Stimulated activated CD4-positive, alpha-beta T cell treated with anti-CD3 and anti-CD28 coated beads, TNF-alpha, amount 100 ng/mL, for 4 hours (primary cell): ENCODE results near the gene ZSCAN5A.
"Not testable (repeated sequence)": the region's sequence is repeated elsewhere in the genome, so short reads cannot be mapped to it uniquely, and the experiment has no call there.

ENCODE experiments used
- DNase-seq, 3 experiments: peaks; one replicate each; pipeline ENCODE4 v3.0.0-alpha.2; 2020; ENCODE audit warnings: low read depth in 3 of 3

Gene ZSCAN5A

DNA sequence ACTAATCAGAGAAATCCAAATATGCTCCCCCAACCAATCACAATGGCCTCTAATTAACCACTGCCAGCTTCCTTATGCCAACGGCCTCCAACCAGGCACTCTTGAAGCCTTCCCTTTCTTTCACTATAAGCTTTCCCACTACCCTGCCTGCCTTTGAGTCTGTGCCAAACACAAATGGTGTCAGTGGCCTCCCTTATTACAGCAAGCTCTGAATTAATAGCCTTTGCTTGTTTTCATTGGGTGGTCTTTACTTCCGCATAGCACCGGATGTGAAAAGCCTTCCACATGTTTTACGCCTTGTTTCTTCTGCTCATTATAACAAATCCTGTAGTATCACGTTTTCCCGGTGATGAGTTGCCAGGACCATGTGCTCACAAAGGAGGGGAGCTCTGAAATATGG is 43.5 kb downstream of the ZSCAN5A start:
- no peak for DNase-seq

GRCh38 chr19:56270676-56271075 is 44.0 kb downstream of the ZSCAN5A start:
- no peak for DNase-seq

- DNase-seq = no peak
These were observed 45.3 kb downstream of the ZSCAN5A start for GRCh38 chr19:56269348-56269747.

DNA sequence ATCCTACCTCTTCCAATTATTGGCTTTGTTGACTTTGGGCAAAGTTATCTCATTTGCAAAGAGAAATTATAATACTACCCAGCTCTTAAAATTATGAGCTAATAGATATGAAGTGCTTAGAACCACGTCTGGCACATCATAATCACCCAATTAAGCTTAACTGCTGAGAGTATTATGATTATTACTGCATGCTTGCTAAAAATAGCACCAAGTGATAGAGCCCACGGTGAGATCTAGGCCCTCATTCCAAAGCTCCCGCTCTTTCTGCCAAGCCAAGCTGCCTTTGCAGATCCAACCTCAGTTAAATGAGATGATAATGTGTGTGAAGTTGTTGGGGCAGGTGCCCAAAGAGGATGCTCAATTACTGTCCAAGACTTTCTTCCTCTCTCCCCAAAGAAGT is 48.6 kb downstream of the ZSCAN5A start:
- no peak for DNase-seq

DNA sequence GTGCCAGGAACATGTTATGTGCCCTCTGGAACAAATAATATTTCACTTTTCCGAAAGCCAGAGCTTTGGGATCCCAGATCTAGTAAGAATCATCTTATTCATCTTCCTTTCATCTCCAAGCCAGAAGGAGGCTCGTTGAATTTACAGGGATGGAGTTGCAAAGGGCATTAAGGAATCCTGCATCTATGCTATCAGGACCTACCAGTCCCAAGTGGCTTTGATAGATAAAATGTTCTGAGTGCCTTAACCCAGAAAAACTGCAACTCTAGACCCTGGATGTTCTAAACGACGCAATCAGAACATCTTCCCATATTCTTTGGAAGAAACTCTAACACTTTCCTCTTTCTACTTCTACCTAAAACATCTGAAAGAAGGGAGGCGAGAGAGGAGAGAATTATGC is 51.3 kb downstream of the ZSCAN5A start:
- DNase-seq = no peak

DNA sequence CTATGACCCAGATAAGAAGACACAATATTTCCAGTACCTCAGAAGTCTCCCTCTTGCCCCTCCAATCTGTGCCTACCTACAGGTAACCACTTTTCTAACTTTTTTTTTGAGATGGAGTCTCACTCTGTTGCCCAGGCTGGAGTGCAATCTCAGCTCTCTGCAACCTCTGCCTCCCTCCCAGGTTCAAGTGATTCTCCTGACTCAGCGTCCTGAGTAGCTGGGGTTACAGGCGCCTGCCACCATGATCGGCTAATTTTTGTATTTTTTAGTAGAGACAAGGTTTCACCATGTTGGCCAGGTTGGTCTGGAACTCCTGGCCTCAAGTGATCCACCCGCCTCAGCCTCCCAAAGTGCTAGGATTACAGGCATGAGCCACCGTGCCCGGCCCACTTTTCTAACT is 52.7 kb downstream of the ZSCAN5A start:
- not testable (repeated sequence) for DNase-seq

GRCh38 chr19:56261145-56261544 is 53.5 kb downstream of the ZSCAN5A start:
- DNase-seq = no peak

GRCh38 chr19:56258272-56258671 is 56.4 kb downstream of the ZSCAN5A start:
- no peak for DNase-seq

DNA sequence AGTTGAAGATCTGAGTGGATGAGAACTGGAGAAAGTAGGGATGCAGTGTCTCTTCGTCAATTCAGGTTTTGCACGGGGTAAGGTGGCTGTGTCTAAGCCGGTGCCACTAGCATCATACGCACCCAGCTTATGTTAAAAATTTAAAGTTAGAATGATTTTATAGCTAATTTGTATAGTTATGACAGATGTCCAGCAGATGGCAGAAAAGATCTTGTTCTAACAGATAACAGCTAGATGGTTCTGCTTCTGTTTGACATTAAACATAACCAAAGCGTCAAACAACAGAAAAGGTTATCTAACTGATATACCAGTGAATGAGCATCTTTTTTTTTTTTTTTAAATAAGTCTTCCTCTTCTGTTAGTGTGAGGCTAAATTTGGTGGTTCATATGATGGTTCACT is 60.9 kb downstream of the ZSCAN5A start:
- no peak for DNase-seq

DNA sequence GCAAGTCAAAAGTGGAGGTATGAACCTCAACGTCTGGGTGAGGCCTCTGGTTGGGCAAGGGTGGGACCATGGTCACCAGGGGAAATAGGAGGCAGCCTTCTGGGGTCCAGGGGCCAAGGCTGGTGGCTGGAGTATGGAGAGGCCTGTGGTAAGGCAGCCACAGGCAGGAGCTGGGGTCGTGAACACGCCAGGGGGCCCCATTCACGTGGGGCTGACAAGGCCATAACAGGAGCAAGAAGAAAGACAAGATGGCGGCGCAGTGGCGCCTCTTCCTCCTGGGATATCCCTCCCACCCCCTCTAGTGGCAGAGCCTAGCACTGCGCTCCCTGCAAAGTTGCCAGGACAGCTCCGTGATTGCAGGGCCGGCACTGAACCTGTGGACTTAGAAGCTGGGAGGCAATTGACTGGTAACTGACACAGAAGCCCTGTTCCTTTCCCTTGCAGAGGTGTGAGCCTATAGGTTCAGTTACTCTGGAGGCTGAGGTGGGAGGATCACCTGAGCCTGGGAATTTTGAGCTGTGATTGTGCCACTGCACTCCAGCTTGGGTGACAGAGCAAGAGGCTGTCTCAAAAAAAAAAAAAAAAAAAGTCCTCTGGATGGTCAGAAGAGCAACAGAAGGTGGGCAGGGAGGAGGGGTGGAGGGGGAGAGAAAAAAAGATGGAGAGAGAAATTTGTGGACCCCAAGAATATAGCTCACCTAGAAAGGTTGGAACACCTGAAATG is 61.8 kb downstream of the ZSCAN5A start:
- DNase-seq = peak; percentile 26 to 45 (median 30)

DNA sequence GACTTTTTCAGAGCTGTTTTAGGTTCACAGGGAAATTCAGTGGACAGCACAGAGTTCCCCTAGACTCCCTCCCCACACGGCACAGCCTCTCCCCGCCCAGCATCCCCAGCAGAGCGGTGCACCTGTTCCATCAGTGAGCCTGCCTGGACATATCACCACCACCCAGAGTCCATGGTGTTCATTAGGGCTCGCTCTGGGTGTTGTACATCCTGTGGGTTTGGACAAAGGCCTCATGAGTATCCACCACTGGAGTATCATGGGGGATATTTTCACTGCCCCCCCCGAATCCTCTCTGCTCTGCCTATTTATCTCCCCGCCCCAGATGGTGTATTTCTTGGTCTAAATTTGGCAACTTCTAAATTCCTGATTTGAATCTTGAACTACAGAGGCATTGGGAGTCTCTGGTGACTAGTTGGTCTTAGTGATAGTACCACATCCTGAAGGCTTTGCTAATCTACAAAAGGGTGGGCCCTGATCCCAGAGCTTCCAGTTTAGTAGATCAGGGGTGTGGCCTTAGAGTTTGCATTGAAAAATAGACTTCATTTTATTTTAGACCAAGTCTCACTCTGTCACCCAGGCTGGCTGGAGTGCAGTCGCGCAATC is 65.8 kb downstream of the ZSCAN5A start:
- not testable (repeated sequence) for DNase-seq

DNA sequence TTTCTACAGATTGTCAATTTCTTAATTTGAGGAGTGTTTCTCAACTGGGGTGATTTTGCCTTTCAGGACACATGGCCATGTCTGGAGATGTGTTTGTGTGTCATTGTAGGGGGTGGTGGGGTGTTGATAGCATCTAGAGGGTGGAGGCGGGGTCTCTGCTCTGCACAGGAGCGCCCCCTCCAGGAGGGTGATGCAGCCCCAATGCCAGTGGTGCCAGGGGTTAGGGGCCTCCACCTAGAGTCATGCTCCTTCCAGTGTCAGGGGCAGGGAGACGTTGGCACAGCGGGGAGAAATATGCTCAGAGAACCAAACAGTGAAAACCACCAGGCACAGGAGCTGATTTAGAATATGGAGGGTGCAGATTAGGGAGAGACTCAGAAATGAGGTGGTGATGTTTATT is 68.9 kb downstream of the ZSCAN5A start:
- not testable (repeated sequence) for DNase-seq

DNA sequence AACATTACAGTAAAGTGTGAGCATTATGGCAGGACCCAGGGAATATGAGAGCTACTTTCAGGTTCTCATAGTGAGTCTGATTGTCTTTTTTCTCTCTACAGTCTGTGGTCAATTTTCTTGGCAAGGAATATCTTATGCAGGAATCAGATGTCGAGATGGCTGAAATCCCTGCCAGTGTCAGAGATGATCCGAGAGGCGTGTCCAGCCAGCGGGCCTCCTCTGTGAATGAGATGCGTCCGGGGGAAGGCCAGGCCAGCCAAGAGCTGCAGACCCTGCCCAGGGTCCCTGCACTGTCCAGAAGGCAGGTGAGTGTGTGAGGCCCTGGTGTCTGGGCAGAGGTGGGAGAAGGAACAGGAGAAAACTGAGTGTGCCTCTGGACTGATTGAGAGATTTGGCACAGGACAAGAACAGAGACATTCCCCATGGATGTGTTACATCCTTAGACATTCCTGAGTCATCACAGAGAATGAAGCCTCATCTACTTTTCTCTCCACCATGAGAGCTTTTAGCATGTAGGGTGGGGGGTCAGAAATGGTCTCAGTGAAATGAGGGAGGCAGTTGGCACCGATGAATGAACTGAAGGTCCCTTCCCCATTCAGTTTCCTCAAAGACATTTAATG is 69.4 kb downstream of the ZSCAN5A start:
- no peak for DNase-seq

DNA sequence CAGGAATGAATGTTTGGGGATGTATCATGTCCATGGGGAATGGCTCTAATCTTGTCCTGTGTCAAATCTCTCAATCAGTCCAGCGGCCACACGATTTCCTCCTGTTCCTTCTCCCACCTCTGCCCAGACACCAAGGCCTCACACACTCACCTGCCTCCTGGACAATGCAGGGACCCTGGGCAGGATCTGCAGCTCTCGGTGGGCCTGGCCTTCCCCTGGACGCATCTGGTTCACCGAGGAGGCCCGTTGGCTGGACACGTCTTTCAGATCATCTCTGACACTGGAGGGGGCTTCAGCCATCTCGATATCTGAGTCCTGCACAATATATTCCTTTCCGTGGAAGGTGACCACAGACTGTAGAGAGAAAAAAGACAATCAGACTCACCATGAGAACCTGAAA is 91.2 kb downstream of the ZSCAN5A start:
- DNase-seq = no peak

- DNase-seq = no peak
These were observed 91.7 kb downstream of the ZSCAN5A start for GRCh38 chr19:56222901-56223300.

GRCh38 chr19:56221851-56222250 is 92.8 kb downstream of the ZSCAN5A start:
- no peak for DNase-seq

DNA sequence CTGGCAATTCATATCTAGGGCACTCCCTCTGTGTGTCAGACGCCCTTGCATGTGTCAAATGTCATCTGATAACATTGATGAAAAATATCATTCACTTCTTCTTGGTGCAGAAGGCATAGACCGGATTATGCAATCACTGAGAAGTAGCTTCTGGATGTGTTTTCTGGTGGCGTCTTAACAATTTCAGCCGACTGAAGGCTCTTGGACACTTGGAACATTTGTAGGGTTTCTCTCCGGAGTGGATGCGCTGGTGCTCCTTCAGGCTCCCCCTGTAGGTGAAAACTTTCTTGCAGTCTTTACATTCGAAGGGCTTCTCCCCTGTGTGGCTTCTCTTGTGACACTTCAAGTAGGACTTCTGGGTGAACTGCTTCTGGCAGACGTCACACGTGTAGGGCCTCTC is 93.2 kb downstream of the ZSCAN5A start:
- not testable (repeated sequence) for DNase-seq

DNA sequence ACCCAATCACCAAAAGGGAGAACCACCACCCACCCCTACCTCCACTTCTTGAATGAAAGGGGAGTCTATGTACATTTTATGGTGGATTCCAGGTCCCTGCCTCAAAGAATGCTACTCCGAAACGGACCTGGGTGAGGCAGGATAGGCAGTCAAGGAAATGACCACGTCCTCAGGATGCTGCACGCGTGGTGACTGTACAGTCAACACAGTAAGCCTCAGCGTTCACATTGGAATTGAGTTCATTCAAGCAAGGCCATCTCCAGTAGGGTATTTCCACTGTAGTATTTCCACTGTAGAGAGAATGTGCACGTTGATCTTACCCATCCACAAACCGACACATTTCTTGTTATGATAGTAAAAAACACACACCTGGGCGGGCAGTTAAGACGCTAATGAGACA is 95.7 kb downstream of the ZSCAN5A start:
- no peak for DNase-seq

GRCh38 chr19:56217039-56217949 is 97.3 kb downstream of the ZSCAN5A start:
- no peak for DNase-seq

DNA sequence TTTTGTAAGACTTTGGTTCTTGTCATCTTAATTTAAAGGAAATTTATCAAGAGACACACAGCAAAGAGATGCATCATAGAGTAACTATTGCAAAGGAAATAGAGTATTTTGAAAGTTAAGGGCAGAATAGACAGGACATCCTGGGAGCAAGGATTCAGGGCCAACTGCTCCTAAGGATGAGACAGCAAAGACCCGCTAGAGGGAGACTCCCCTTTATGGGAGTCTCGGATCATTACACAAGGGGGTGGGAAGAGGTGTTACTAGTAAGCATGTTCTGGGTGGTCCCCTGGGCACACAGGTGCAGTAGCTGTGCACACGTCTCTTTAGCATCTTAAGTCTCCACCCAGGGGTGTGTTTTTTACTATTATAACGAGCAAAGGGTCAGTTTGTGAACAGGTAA is 102.9 kb downstream of the ZSCAN5A start:
- no peak for DNase-seq

DNA sequence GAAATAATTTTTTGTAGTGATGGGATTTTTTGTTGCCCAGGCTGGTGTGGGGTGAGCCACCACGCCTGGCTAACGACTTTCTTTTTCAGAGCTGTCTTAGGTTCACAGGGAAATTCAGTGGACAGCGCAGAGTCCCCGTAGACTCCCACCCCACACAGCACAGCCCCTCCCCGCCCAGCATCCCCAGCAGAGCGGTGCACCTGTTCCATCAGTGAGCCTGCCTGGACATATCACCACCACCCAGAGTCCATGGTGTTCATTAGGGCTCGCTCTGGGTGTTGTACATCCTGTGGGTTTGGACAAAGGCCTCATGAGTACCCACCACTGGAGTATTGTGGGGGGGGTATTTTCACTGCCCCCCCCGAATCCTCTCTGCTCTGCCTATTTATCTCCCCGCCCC is 104.6 kb downstream of the ZSCAN5A start:
- not testable (repeated sequence) for DNase-seq

GRCh38 chr19:56209091-56209490 is 105.5 kb downstream of the ZSCAN5A start:
- DNase-seq = no peak
